GM03348 (cell line): ENCODE data around the gene OLFM1.
"Not testable (repeated sequence)": the region's sequence is repeated elsewhere in the genome, so short reads cannot be mapped to it uniquely, and the experiment has no call there.

Experiments
- DNase-seq: peaks from one replicate; pipeline ENCODE4 v3.0.0; 2012; ENCODE audit warnings: low spot score

OLFM1 gene

DNA sequence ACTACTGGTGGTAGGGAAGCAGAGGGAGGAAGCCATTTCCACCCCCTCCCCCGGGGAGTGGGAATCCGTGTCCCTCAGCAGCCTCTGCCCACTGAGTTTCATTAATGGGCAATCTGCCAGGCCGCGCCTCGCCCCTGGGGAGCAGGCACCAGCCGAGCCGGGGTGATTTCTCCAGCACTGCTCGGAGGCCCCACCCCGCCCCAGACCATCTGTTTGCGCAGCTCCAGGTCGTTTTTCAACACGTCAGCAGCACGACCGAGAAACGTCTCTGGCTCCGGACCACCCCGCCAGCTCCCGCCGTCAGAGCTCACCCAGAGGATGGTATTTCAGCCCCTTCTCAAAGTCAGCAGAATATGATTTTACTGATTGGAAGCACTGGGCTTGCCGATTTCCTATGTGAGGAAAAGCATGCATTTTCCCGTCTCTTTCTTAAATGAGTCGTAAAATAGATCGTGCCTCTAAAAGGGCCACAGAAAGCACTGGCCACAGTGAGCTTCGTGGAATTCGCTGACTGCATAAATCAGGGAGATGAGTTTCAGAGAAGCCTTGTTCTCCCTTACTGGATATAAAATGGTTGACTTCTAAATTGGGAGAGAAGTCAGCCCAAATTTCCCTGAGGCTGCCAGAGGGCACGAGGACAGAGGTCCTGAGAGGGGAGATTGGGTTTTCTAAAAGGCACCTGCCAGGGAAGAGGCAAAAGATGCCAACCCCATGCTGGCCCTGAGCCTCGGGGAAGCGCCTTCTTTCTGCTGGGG lies 47.0 kb downstream of the OLFM1 start:
- DNase-seq: peak; percentile 33

DNA sequence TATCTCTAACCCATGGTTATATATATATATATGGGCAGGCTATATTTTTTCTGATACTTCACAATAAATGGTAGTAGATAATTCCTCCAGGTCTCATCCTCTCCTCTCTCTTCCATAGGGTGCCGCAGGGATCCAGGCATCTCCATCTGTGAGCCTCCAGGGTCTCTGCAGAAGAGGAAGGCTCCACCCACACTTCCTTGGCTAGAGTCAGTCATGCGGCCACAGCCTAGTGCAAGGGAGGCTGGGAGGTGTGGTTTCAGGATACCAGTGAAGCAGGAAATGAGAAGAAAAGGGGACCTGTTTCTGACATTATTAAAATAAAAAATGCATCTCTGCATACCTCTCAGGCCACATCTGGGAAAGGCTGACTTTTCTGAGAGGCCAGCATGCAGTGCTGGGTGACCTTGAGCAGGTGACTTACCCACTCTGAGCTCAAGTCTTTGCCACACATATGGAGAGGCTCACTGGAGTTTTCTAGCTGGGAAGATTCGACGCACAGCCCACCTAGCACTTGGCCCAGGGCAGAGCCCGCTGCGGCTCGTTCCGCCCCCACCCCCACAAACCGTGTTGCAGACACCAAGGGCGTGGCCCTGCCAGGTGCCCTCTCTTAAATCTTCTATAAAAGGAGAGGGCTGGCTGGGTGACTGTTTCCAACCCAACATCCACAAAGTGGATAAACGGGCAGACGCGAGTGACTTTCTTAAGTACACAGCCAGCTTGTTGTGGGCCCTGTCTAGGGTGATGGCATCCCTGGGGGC lies 47.9 kb downstream of the OLFM1 start:
- no peak for DNase-seq

DNA sequence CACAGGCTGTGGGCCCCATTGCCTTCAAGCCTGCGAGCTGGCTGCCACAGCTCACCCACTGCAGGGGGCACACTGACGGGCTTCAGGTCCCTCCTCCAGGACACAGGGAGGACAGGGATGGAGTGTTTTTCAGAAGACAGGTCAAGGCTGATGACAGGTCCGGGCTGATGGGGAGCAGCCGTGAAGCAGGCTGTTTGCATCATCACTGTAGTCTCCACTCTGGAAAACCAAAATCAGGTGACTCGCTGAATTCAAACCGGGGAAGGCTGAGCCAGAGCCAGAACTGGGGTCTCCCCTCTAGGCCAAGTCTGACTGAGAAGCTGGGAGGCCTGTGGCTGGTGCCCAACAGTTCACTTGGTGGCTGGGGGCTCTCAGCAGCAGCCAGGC lies 48.5 kb downstream of the OLFM1 start:
- no peak for DNase-seq

DNA sequence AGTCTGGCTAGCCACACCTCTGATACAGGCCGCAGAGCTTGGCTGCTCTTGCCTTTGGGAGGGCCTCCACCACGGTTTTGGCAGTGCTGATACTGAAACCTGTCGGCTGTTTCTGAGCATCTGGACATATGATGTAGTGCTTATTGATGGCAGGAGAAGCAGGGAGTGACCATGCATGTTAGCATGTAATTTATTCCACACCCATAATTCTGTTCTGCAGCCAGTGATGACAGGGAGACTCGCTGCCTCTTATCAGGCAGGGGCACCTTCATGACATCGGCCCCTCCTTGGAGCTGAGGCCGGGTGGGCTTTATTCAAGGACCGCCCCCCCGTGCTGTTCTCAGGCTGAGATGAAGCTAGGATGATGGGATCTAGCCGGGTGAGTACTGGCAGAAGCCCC lies 49.0 kb downstream of the OLFM1 start:
- DNase-seq: no peak

DNA sequence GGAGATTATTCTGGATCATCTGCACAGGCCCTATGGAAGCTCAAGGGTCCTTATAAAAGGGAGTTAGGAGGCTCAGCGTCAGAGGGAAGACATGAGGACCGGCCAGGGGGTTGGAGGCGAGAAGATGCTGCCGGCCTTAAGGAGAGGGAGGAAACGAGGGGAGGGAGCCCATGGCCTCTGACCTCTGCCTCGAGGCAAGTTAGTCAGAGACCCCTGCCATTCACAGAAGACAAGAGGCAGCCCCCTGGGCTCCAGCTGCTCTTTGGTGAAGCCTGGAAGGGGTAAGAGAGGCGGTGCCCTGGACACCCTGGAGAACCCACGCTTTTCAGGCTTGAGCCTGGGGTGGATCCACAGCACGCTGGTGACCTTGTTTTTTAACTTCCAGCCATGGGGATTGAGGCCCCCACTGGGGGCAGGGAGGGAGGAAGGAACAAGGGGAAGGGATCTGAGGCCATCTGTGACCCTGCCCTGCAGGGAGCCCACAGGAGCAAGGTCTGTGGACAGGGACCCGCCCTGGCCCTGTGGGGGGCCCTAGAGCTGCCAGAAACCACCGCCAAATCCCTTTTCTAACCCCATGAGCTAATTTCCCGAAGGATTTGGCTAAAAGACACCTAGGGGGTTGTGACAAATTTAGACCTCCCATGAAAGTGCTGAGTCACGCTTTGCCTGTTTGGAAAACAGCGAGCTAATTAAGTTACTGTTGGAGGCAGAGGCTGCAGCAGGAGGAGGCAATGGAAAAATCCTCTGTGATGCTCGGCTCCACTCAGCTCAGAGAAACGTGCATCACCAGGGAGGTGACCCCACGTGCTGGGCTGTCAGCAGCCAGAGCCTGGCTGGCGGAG lies 49.7 kb downstream of the OLFM1 start:
- peak; percentile 22 for DNase-seq

DNA sequence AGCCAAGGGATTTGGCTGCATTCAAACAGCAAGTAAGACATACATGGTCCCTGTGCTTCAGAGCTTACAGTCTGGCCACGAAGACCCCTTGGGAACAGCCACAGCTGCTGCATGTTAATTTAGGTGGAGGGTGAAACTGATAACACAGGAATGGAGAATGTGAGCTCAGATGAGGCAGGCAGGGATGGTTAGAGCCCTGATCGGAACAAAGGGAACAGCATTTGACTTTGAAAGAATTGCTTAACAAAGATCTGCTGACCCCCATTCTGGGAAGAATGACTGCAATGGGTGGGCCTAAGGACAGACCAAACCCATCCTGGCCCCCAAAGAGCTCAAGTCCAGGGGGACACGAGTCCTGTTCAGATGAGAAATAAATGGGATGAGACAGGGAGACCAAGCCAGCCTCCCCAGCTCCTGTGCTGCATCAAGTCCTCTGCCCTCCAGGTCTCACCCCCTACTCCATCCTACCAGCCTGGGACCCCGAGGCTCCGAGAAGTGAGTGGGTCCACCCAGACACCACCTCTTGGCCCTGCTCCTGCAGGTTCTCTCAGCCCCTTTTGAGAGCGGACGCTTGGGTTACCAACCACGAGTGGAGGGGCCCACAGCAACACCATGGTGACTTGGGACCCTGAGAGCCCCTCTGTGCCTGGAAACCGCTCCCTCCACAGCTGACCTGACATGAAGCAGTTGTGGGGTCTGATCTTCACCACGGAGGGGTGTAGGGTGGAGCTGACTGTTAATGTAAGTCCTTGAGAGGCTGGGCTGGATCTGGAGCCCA lies 50.8 kb downstream of the OLFM1 start:
- no peak for DNase-seq

DNA sequence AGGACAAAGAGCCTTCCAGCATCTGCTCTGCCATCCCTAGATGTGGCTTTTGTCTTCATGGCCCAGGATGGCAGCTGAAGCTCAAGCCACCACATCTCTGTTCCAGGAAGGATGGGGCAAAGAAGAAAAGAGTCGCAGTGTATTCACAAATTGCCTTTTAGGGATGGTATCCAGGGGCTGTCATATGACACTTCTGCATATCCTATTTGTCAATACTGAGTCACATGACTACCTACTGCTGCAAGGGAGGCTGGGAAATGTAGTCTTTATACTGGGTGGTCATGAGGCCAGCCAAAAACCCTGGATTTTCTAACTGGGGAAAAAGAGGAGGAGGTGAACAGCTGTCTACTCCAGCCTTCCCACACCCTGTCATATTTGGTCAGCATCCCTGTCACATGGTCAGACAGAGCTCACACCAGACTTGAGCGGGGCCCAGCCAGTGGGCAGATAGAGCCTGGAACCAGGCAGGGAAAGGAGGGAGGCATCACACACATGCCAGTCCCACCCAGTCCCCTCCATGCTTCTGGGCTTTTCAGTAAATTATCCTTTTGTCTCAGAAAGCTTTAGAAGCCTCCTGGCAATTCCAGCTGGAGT lies 52.0 kb downstream of the OLFM1 start:
- DNase-seq: no peak

DNA sequence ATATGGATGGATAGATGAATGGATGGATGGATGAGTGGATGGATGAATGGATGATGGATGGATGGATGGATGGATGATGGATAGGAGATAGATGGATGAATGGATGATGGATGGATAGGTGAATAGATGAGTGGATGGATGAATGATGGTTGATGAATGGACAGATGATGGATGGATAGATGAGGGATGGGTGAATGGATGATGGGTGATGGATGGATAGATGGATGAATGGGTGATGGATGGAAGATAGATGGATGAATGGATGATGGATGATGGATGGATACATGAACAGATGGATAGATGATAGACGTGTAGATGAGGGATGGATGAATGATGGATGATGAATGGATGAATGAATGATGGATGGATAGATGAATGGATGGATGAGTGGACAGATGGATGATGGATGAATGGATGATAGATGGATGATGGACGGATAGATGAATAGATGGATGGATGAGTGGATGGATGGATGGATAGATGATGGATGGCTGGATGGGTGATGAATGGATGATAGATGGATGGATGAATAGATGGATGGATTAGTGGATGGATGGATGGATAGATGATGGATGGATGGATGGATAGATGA lies 53.8 kb downstream of the OLFM1 start:
- DNase-seq: no peak

DNA sequence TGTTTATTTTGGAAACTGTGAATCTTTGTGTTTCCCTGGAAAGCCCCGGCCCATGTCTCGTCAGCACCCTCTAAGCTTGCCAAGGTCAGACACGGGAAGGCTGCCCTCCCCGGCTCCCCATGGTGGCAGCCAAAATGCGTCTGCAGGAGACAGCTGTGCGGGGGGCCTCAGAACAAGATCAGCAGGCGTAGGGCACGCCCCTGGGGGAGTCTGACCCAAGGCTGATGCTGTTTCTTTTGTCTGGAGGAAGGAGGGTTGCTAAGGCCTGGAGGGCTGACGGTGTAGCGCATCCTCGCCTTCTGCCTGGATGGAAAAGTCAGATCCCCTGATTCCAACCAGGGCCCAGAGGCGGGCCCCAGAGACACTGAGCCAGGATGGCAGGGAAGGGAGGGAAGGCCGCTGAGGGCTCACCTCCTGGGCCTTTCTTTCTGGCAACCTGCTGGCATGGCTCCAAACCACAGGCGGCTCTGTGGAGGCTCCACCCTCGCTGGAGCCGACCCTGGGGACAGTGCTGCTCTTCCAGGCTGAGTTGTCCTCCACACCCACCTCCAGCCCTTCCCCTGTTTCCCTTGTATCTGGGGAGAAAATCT lies 57.2 kb downstream of the OLFM1 start:
- no peak for DNase-seq

DNA sequence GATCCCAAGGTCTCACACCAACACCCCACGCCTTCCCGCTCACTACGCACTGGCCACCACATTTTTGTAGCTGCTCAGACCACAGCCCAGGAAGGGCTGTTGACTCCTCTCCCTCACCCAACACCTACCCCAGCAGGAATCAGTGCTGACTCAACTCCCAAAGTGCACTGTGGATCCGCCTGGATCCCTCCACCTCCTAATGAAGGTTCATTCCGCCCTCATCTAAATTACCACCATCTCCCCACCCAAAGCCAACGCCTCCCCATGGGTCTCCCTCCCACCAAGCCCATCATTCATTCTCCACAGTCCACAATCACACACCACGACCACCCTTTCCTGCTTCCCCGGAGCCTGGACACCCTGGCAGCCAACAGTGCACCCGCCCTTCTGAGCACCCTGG lies 57.8 kb downstream of the OLFM1 start:
- DNase-seq: no peak

DNA sequence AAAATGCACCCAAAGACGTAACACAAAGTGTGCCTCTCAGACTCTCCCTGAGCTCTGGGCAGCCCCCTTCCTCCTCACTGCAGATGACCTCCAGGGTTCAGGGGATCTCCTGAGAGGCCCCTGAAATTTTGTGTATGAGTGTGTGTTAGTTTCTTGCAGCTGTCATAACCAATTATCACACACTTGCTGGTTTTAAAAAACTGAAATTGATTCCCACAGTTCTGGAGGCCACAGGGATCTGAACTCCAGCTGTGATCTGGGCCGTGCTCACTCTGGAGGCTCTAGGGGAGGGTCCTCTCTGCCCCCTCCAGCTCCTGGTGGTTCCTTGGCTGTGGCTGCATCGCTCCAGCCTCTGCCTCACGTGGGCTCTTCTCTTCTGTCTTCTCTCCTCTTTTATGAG lies 58.8 kb downstream of the OLFM1 start:
- DNase-seq: no peak

DNA sequence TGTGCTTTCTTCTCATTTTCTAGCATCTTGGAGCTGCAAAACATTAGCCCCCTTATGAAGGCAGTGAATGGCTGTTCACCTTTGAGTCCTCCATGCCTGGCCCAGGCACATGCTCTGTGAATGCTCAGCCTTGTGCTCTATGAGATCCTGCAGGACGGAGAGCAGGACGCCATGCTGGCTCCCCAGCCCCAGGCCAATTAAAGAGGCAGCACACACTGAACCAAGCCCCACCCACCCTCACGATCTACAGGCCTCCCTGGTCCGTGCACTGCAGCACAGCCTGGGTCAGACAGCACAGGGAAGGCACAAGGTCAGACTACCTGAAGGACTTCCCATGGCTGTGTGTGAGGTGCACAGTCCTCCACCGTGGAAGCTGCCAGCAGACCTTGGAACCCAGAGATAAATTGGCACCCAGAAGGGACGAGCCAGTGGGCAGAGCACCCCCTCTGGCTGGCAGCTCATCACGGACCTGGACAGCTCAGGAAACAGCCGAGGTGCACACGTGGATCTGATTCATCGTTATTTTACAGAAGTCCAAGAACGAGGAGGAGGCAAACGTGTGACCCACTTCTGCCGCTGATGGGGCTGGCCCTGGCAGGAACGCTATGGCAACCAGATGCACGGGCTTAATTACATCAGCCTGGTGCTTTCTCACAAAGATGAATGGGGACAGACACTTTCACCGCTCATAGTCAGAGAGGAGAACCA lies 59.5 kb downstream of the OLFM1 start:
- no peak for DNase-seq

DNA sequence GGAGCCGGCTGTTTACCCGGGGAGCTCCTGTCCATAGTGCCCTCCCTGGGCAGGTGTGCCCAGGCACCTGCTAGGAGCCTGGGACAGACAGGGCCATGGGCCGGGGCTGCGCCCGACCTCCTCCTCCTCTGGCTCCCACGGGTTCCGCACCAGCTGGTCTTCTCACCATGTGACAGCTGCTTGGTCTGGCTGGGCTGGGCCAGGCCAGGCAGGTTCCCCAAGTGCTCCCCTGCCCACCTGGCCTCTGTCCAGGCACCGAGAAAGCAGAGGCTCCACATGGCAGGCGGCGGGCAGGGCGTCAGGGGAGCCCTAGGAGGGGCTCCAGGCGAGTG lies 60.0 kb downstream of the OLFM1 start:
- DNase-seq: no peak

DNA sequence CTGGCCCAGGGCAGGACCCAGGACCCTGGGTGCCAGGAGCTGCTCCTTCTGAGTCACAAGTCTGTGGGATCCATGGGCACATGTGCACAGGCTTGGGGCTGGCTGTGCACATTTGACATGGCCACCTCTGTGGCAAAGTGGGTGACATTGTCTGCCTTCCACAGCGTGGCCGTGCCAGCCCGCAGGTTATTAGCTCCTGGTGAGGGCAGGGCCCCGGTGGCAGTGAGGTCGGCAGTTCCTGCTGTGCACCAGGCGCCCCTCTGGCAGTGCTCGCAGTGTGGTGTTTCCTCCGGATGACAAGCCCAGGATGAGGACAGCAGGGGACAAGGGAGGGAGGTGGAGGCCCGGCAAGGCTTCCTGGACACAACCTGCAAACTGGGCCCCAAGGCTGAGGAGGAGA lies 60.5 kb downstream of the OLFM1 start:
- DNase-seq: no peak

DNA sequence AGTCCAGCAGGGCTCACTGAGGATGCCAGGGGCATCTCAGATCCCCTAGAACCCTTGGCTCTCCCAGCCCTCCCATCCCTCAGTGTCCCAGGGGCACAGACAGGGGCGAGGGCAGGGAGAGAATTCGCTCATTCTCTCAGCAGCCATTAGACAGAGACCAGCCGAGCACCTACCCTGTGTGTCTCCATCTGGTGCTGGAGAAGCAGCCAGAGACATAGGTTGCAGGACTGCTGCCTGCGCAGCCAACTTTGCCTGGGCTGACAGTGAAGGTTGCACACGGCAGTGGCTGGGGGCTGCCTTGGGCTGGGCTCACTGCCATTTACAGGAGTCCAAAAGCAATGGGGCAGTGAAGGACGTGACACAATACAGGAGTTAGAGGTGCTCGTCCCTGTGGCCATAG lies 60.9 kb downstream of the OLFM1 start:
- DNase-seq: no peak

DNA sequence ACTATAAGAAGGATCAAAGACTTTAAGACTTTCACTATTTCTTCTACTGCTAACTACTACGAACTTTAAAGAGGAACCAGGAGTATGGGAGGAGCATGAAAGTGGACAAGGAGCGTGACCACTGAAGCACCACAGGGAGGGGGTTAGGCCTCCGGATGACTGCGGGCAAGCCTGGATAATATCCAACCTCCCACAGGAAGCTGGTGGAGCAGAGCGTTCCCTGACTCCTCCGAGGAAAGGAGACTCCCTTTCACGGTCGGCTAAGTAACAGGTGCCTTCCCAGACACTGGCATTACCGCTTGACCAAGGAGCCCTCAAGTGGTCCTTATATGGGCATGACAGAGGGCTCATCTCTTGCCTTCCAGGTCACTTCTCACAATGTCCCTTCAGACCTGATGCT lies 62.4 kb downstream of the OLFM1 start:
- DNase-seq: not testable (repeated sequence)

DNA sequence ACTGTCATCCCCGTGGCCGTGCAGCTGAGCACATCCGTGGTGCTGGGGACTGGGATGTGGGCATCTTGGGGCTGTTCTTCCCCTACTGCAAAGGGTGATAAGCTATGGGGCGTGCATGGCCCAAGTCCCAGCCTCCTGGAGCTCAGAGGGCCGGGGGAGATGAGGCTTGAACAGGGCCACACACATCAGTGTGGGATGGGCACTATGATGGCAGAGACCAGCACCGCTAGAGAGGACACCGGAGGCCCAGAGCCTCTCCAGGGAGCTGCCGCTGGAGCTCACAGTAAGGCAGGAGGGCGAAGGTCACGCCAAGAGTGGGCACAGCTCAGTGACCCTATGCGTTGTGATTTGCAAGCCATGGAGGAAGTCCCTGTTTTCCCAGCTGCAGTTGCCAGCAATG lies 63.5 kb downstream of the OLFM1 start:
- DNase-seq: no peak

DNA sequence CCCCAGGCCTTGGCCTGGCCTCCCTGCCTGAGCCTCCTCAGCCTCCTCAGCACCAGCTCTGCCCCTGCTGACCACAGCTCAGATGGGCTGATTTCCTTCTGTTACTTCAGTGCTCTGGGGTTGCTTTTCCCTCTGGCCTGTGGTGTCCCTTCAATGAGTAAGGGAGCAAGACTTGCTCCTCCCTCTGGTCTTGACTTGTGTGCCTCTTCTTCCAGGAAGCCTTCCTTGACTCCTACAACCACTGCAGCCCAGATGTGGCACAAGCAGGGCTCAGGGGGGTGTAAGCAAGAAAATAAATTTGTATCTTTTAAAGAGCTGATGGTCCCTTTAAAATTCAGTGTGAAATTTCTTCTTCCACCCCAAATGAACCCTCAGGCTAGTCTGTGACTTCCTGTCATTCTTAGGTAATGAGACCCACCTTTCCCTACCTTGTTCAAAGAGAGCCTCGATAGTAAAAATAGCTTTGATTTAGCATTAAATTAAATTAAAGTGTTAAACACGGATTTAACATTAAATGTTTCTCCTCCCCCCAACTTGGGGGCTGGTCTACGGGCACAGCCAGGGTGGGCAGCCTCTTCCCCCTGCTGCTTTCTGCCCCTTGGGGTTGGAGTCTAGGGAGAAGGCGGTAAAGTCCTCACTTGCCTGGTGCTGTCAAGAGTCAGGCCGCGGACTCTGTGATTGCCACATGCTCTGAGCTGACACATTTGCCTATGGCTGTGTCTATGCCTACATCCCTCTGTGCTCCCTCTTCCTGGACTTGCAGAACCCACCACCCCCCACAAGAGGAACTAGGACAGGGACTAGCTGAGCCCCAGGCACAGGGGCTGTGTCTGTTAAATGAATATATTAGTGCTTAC lies 64.5 kb downstream of the OLFM1 start:
- DNase-seq: peak; percentile 22

DNA sequence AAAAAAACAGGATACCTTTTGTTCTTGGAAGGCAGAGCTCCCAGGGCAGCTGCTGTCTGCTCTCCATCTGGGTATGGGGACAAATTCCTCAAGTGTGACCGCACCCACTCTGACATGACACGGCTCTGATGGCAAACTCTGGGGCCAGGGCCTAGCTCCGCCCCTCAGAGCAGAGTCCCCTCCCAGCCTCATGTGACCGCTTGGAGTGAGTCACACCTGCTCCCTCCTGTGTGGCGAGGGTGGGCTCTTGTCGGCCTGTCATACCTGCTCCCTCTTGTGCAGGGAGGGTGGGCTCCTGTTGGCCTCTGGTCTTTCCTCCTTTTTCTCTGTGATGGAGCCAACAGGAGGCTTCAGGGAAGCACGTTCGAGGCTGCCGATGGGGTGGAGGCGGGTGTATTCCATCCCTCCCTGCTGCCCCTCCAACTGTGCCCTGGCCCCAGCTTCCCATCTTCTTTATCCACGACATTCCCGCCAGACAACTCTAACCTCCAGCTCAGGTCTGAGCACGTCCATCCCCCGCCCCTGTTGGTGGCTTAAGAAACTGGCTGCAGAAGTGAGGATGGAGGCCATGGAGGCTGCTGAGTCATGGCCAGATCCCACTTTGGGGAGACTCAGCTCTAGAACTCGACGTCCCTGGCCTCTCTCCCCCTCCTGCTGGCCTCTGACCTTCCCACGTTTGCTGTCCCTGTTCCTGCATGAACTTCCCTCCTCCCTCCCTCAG lies 65.3 kb downstream of the OLFM1 start:
- DNase-seq: no peak
